Gastrocnemius medialis (tissue), 4 donors: ENCODE data around the gene TANGO2.

Experiments
- POLR2A ChIP-seq, 2 donors: fragments of 450-650 bp; IDR thresholded peaks; one replicate each; pipeline ENCODE4 v1.6.1; 2017; ENCODE audit warnings: antibody characterized with exemption in 2 of 2, mild to moderate bottlenecking in 2 of 2, moderate library complexity in 2 of 2
- TF ChIP-seq, protein P1 (sequence below), 5 experiments: fragments of 450-650 bp in 3 of 5; fragments of 200-600 bp in 2 of 5; sonication (generic) in 2 of 5; IDR thresholded peaks in 4 of 5; conservative IDR thresholded peaks in 1 of 5; 1 replicate in 4 of 5; 2 replicates in 1 of 5; pipeline ENCODE4 v1.5.1; 2016 to 2019; ENCODE audit warnings: antibody characterized with exemption in 5 of 5, mild to moderate bottlenecking in 3 of 5, moderate library complexity in 3 of 5

DNA sequence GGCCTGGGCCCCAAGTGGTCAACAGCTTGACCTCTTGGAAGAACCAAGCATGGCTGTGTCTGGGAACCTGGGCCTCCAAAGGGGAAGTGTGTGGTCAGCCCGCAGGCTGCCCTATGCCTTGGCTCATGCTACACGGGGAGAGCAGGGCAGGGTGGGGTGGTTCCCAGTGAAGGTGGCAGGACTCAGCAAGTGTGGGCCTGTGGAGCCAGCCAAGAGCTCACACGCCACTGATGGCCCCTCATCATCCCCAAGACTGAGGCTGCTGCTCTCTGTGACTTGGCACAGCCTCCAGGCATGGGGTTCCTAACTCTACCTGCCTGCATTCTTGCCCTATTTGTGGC lies 43.2 kb downstream of the TANGO2 start:
- TF ChIP-seq, protein P1, sequence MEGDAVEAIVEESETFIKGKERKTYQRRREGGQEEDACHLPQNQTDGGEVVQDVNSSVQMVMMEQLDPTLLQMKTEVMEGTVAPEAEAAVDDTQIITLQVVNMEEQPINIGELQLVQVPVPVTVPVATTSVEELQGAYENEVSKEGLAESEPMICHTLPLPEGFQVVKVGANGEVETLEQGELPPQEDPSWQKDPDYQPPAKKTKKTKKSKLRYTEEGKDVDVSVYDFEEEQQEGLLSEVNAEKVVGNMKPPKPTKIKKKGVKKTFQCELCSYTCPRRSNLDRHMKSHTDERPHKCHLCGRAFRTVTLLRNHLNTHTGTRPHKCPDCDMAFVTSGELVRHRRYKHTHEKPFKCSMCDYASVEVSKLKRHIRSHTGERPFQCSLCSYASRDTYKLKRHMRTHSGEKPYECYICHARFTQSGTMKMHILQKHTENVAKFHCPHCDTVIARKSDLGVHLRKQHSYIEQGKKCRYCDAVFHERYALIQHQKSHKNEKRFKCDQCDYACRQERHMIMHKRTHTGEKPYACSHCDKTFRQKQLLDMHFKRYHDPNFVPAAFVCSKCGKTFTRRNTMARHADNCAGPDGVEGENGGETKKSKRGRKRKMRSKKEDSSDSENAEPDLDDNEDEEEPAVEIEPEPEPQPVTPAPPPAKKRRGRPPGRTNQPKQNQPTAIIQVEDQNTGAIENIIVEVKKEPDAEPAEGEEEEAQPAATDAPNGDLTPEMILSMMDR (IDR thresholded peaks at IDR 0.05 in 4 of 5, conservative IDR thresholded peaks at IDR 0.05 in 1 of 5): no peak
- TF ChIP-seq POLR2A (IDR thresholded peaks at IDR 0.05): no peak
